HepG2 (cell line): ENCODE data around the gene PDZD4. TPM values are rescaled to one million over a fixed set of nuclear protein-coding genes. Genes with fewer than 3 reads are reported as not detected.

Experiments used
- ATAC-seq: fragments of 200-7000 bp; cut with Tn5 transposase; 3 replicates; pipeline ENCODE4 v1.9.1; 2020; ENCODE audit warnings: mild to moderate bottlenecking, moderate library complexity
- BruUV-seq: library from RNA; stranded (reverse); fragments of 400-500 nt; replicated peaks from 2 replicates; lab custom pipeline; 2021; lab: Mats Ljungman, UMichigan
- CTCF ChIA-PET: fragments of 300-600 bp; formaldehyde crosslinking; extraction: SDS; loops from one replicate; lab custom pipeline; 2021; ENCODE audit warnings: low total read pairs, inconsistent platforms, low intra/inter-chr PET ratio; lab: Yijun Ruan, JAX
- POLR2A ChIA-PET: fragments of 350-600 bp; sonication (Branson Sonifier 250); formaldehyde crosslinking; loops from one replicate; lab custom pipeline; 2020; ENCODE audit warnings: antibody characterized with exemption, inconsistent platforms; lab: Yijun Ruan, JAX
- DNase-seq: peaks from one replicate; pipeline ENCODE4 v3.0.0-alpha.2; 2015; ENCODE audit warnings: low spot score
- FAIRE-seq: peaks from 3 replicates; lab custom pipeline; 2011; peaks lifted over from hg19 to GRCh38; lab: Jason Lieb, UNC
- H2AFZ ChIP-seq: one replicate; pipeline ENCODE4 v1.6.1; 2011; ENCODE audit warnings: low read length, inconsistent platforms
- H3K27ac ChIP-seq: fragments of 300-600 bp; 3 replicates; pipeline ENCODE4 v1.8.0; 2011; ENCODE audit warnings: mixed run types, mild to moderate bottlenecking, mixed read lengths, low read length, inconsistent platforms; ENCODE audit not compliant: insufficient read depth; ENCODE audit errors: extremely low read length
- H3K27me3 ChIP-seq, 2 experiments: fragments of 200-600 bp in 1 of 2; 2 replicates in 1 of 2; 3 replicates in 1 of 2; pipeline versions ENCODE4 v1.6.0 to v1.8.0; 2011; ENCODE audit warnings: low read length in 2 of 2, mild to moderate bottlenecking in 2 of 2, moderate library complexity in 2 of 2, inconsistent platforms in 1 of 2; ENCODE audit not compliant: insufficient read depth in 2 of 2, control insufficient read depth in 1 of 2
- H3K36me3 ChIP-seq, 2 experiments: fragments of 200-600 bp in 1 of 2; replicated peaks in 1 of 2; 2 replicates in 1 of 2; 3 replicates in 1 of 2; pipeline versions ENCODE4 v1.5.1 to v1.8.0; 2011; ENCODE audit warnings: low read length in 2 of 2, inconsistent platforms in 1 of 2; ENCODE audit not compliant: insufficient read depth in 2 of 2, control insufficient read depth in 1 of 2
- H3K4me1 ChIP-seq: 2 replicates; pipeline ENCODE4 v1.5.1; 2012; ENCODE audit warnings: low read length, inconsistent platforms; ENCODE audit not compliant: insufficient read depth
- H3K4me2 ChIP-seq: 2 replicates; pipeline ENCODE4 v1.6.0; 2011; ENCODE audit warnings: low read depth, low read length, inconsistent platforms
- H3K4me3 ChIP-seq, 3 experiments: fragments of 200-600 bp in 1 of 3; sonication (generic), shearing (Covaris generic) in 1 of 3; replicated peaks in 1 of 3; 2 replicates each; pipeline ENCODE4 v1.5.1; 2011 to 2016; ENCODE audit warnings: low read length in 3 of 3, inconsistent platforms in 2 of 3, low read depth in 2 of 3, mild to moderate bottlenecking in 2 of 3, control low read depth in 1 of 3, mixed read lengths in 1 of 3; ENCODE audit not compliant: insufficient read depth in 1 of 3
- H3K79me2 ChIP-seq: one replicate; pipeline ENCODE4 v1.6.1; 2011; ENCODE audit warnings: low read length, inconsistent platforms; ENCODE audit not compliant: insufficient read depth
- H3K9ac ChIP-seq: 2 replicates; pipeline ENCODE4 v1.6.0; 2011; ENCODE audit warnings: mild to moderate bottlenecking, low read depth, low read length, inconsistent platforms; ENCODE audit not compliant: insufficient read depth
- H3K9me3 ChIP-seq: 2 replicates; pipeline ENCODE4 v1.5.1; 2012; ENCODE audit warnings: mild to moderate bottlenecking, low read length
- H4K20me1 ChIP-seq: 2 replicates; pipeline ENCODE4 v1.6.0; 2011; ENCODE audit warnings: inconsistent platforms, mild to moderate bottlenecking, low read length, moderate library complexity; ENCODE audit not compliant: insufficient read depth
- HNRNPUL1 ChIP-seq: fragments of 200-400 bp; formaldehyde crosslinking; IDR thresholded peaks from 2 replicates; pipeline ENCODE4 v1.6.1; 2017; ENCODE audit warnings: low read depth, mild to moderate bottlenecking, low read length, moderate library complexity
- PLRG1 ChIP-seq: fragments of 450-650 bp; conservative IDR thresholded peaks from 2 replicates; pipeline ENCODE4 v1.6.1; 2016
- SRSF4 ChIP-seq: fragments of 200-400 bp; formaldehyde crosslinking; IDR thresholded peaks from one replicate; pipeline ENCODE4 v1.6.1; 2018; ENCODE audit warnings: mild to moderate bottlenecking, low read depth, low read length, moderate library complexity; ENCODE audit not compliant: poor library complexity, severe bottlenecking
- ZNF225 ChIP-seq: sonication (generic); formaldehyde crosslinking; IDR thresholded peaks from 2 replicates; pipeline ENCODE4 v1.4.0; 2020; ENCODE audit warnings: mild to moderate bottlenecking, missing genetic modification reagents
- ZNF468 ChIP-seq: sonication (generic); formaldehyde crosslinking; IDR thresholded peaks from 2 replicates; pipeline ENCODE4 v1.8.0; 2022; ENCODE audit warnings: mild to moderate bottlenecking, moderate library complexity, missing genetic modification reagents
- WGBS: methylation state at CpG from one replicate; pipeline ENCODE4 v1.1.6; 2017; ENCODE audit warnings: low lambda C conversion rate; 5-methylcytosine and 5-hydroxymethylcytosine counted together
- in situ Hi-C: cut with HindIII; loops from 2 replicates; pipeline ENCODE4 v1.10.0; 2017; ENCODE audit warnings: low pct_unique_long_range_greater_than_20kb; ENCODE audit not compliant: extremely low pct_ligation_motif_present
- intact Hi-C: fragments of 100-400 bp; cut with micrococcal nuclease; formaldehyde crosslinking; loops from one replicate; pipeline ENCODE4 v1.10.0; 2022; ENCODE audit not compliant: unreplicated experiment
- polyA plus RNA-seq, 8 experiments: library from polyadenylated mRNA; depleted of rRNA in 3 of 8; stranded (reverse) in 7 of 8; unstranded in 1 of 8; fragments of >200 nt; fragmentation: Illumina TruSeq in 4 of 8; extraction: Trizol in 4 of 8; gene quantifications; 2 replicates each; pipeline versions ENCODE4 v1.2.1 to v1.2.3, GENCODE V29; 2011 to 2016; ENCODE audit warnings: low read depth in 4 of 8, missing spikeins in 1 of 8, mixed read lengths in 1 of 8; ENCODE audit not compliant: insufficient read depth in 1 of 8
- total RNA-seq, 5 experiments: library from RNA; depleted of rRNA; stranded (reverse); fragments of >200 nt; fragmentation: Illumina TruSeq; extraction: Trizol; gene quantifications; 2 replicates each; pipeline ENCODE4 v1.2.3, GENCODE V29; 2016; ENCODE audit warnings: low read depth in 1 of 5
- TF ChIP-seq, protein P1 (sequence below): IDR thresholded peaks from 2 replicates; pipeline ENCODE4 v1.6.1; 2016; ENCODE audit warnings: mild to moderate bottlenecking, missing biosample characterization, missing genetic modification reagents
- TF ChIP-seq, protein P2 (sequence below): sonication (generic); formaldehyde crosslinking; IDR thresholded peaks from 2 replicates; pipeline ENCODE4 v1.4.0; 2020; ENCODE audit warnings: low read depth, missing genetic modification reagents
- TF ChIP-seq, protein P3 (sequence below): sonication (generic); formaldehyde crosslinking; IDR thresholded peaks from 2 replicates; pipeline ENCODE4 v1.5.0; 2020; ENCODE audit warnings: mild to moderate bottlenecking, missing genetic modification reagents, moderate library complexity

The PDZD4 gene
- total and polyA plus RNA-seq, 2 of the 13 experiments (the other 11 are each of a cell fraction or from before 2014, with no cell fraction given), result not detected

DNA sequence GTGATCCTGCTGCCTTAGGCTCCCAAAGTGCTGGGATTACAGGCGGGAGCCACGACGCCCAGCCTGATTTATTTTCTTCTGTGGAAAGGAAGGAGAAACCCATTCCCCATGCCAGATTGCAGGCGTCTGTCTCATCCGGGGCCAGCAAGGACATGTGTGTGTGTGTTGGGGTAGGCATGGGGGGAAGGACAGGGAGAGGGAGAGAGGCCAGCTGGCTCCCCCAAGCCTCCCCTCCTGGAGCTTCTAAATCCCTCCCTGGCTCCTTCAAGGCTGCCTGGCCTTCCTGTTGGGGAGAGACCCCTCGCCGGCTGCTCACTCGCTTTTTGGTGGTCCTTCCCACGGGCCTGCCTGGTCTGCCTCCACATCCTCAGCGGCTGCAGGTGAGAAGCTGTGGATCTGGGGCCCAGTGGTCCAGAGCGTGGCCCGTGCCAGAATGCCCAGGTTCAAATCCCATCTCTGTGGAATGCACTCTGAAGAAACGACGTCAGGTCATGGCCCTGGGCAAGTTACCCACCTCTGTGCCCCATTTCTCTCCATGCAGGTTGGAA is 67.6 kb downstream of the PDZD4 start:
- H4K20me1 ChIP-seq, result no peaks in the 10 kb centered on the region
- FAIRE-seq (no peak), DNase-seq (no peak), ATAC-seq (no peak)
- no peaks in the 10 kb centered on the region for H3K9me3 ChIP-seq
- H3K4me2 ChIP-seq, result no peak overlapping the region
- in situ Hi-C loops (no loop called here), intact Hi-C loops (loop anchor here (10.0 kb wide), 1 partner anchor 182 kb away; the partner anchor contains the start of gene RENBP)
- WGBS, result 100% methylated on average over 1 of the region's 14 CpGs
- no peaks in the 10 kb centered on the region for H3K79me2 ChIP-seq
- no peak overlapping the region for H2AFZ ChIP-seq
- H3K27me3 ChIP-seq, result no peaks in the 10 kb centered on the region
- H3K4me3 ChIP-seq, result no peak overlapping the region
- BruUV-seq, result no TSS peak
- H3K9ac ChIP-seq, result no peak overlapping the region
- TF ChIP-seq SRSF4 (no peak), PLRG1 (no peak), ZNF468 (no peak), ZNF225 (CRISPR knock-in tag) (no peak), HNRNPUL1 (no peak)
- TF ChIP-seq, protein P1, sequence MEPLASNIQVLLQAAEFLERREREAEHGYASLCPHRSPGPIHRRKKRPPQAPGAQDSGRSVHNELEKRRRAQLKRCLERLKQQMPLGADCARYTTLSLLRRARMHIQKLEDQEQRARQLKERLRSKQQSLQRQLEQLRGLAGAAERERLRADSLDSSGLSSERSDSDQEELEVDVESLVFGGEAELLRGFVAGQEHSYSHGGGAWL (CRISPR knock-in tag), result no peak
- ChIA-PET CTCF (interaction anchor here (1.7 kb wide), 1 partner anchor 191 kb away, joined by 6 read pairs; no protein-coding TSS in a partner anchor), POLR2A (interaction anchor here (1.1 to 2.9 kb wide), 4 partner anchors 32 to 165 kb away, joined by 3 to 15 read pairs (median 5); partner anchors contain the start of gene SLC6A8)
- H3K27ac ChIP-seq, result no peak overlapping the region
- no peaks in the 10 kb centered on the region for H3K36me3 ChIP-seq
- H3K4me1 ChIP-seq, result peaks cover 37% of the 10 kb centered on the region

DNA sequence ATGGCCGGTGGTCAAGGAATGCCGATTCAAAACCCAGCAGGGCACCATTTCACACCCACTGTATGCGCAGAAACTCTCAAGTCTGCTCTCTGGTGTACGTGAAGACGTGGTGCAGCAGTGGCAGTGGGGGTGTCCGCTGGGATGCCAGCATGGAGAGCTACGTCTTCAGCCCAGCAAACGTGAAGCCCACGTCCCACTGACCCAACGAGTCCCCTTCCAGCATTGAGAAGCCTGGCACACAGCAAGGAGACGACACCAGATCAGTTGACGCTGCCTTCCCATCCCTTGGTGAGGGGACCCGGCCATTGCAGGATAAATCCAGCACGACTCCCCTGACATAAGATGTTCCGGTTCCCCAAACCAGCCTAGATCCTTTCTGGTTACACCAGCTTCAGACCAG is 68.5 kb downstream of the PDZD4 start:
- BruUV-seq, result no TSS peak
- CTCF ChIA-PET, result no interaction called here
- TF ChIP-seq, protein P2, sequence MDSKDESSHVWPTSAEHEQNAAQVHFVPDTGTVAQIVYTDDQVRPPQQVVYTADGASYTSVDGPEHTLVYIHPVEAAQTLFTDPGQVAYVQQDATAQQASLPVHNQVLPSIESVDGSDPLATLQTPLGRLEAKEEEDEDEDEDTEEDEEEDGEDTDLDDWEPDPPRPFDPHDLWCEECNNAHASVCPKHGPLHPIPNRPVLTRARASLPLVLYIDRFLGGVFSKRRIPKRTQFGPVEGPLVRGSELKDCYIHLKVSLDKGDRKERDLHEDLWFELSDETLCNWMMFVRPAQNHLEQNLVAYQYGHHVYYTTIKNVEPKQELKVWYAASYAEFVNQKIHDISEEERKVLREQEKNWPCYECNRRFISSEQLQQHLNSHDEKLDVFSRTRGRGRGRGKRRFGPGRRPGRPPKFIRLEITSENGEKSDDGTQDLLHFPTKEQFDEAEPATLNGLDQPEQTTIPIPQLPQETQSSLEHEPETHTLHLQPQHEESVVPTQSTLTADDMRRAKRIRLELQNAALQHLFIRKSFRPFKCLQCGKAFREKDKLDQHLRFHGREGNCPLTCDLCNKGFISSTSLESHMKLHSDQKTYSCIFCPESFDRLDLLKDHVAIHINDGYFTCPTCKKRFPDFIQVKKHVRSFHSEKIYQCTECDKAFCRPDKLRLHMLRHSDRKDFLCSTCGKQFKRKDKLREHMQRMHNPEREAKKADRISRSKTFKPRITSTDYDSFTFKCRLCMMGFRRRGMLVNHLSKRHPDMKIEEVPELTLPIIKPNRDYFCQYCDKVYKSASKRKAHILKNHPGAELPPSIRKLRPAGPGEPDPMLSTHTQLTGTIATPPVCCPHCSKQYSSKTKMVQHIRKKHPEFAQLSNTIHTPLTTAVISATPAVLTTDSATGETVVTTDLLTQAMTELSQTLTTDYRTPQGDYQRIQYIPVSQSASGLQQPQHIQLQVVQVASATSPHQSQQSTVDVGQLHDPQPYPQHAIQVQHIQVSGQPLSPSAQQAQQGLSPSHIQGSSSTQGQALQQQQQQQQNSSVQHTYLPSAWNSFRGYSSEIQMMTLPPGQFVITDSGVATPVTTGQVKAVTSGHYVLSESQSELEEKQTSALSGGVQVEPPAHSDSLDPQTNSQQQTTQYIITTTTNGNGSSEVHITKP (CRISPR knock-in tag), result no peak
- TF ChIP-seq, protein P3, sequence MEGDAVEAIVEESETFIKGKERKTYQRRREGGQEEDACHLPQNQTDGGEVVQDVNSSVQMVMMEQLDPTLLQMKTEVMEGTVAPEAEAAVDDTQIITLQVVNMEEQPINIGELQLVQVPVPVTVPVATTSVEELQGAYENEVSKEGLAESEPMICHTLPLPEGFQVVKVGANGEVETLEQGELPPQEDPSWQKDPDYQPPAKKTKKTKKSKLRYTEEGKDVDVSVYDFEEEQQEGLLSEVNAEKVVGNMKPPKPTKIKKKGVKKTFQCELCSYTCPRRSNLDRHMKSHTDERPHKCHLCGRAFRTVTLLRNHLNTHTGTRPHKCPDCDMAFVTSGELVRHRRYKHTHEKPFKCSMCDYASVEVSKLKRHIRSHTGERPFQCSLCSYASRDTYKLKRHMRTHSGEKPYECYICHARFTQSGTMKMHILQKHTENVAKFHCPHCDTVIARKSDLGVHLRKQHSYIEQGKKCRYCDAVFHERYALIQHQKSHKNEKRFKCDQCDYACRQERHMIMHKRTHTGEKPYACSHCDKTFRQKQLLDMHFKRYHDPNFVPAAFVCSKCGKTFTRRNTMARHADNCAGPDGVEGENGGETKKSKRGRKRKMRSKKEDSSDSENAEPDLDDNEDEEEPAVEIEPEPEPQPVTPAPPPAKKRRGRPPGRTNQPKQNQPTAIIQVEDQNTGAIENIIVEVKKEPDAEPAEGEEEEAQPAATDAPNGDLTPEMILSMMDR (CRISPR knock-in tag), result peak; percentile 14; the same call in 1 of the 2 replicates
- intact Hi-C loops (loop anchor here (10.0 kb wide), 1 partner anchor 183 kb away; the partner anchor contains the start of gene RENBP), in situ Hi-C loops (no loop called here)
- ATAC-seq (no peak), DNase-seq (no peak), FAIRE-seq (no peak)
- Histone ChIP-seq H3K4me3 (no peak overlapping the region), H2AFZ (no peak overlapping the region), H3K4me2 (no peak overlapping the region), H3K4me1 (peaks cover 37% of the 10 kb centered on the region), H3K9ac (no peak overlapping the region), H3K9me3 (no peaks in the 10 kb centered on the region), H3K27me3 (no peaks in the 10 kb centered on the region), H3K27ac (no peak overlapping the region), H3K36me3 (no peaks in the 10 kb centered on the region), H3K79me2 (no peaks in the 10 kb centered on the region), H4K20me1 (no peaks in the 10 kb centered on the region)
- POLR2A ChIA-PET, result interaction anchor here (2.9 kb wide), 1 partner anchor 34 kb away, joined by 15 read pairs; no protein-coding TSS in a partner anchor
- 93% methylated on average over 3 of the region's 15 CpGs for WGBS
